Osteoblast (primary cell): ENCODE measurements around the gene TAB2. TPM values are rescaled to one million over a fixed set of nuclear protein-coding genes. Genes with fewer than 3 reads are reported as not detected.

Experiments
- DNase-seq: peaks from one replicate; pipeline ENCODE4 v3.0.0; 2011; ENCODE audit warnings: low spot score, mixed read lengths; ENCODE audit not compliant: insufficient read length; ENCODE audit errors: missing footprints
- H2AFZ ChIP-seq: 2 replicates; pipeline ENCODE4 v1.6.0; 2011; ENCODE audit warnings: mild to moderate bottlenecking, low read length
- H3K27ac ChIP-seq: 2 replicates; pipeline ENCODE4 v1.5.1; 2011; ENCODE audit warnings: mild to moderate bottlenecking, low read depth, low read length, moderate library complexity
- H3K27me3 ChIP-seq: 2 replicates; pipeline ENCODE4 v1.6.0; 2012; ENCODE audit warnings: mild to moderate bottlenecking, control low read depth, inconsistent platforms, low read length, moderate library complexity; ENCODE audit not compliant: insufficient read depth
- H3K36me3 ChIP-seq: 2 replicates; pipeline ENCODE4 v1.5.1; 2011; ENCODE audit warnings: mild to moderate bottlenecking, low read length, control low read depth, moderate library complexity; ENCODE audit not compliant: insufficient read depth
- H3K4me1 ChIP-seq: 2 replicates; pipeline ENCODE4 v1.5.1; 2011; ENCODE audit warnings: mild to moderate bottlenecking, low read length, control low read depth, moderate library complexity; ENCODE audit not compliant: insufficient read depth
- H3K4me2 ChIP-seq: 2 replicates; pipeline ENCODE4 v1.6.0; 2011; ENCODE audit warnings: mild to moderate bottlenecking, low read length; ENCODE audit not compliant: insufficient read depth
- H3K4me3 ChIP-seq: fragments of 200-600 bp; sonication (generic); 3 replicates; pipeline ENCODE4 v1.5.1; 2012; ENCODE audit warnings: mild to moderate bottlenecking, low read length, inconsistent platforms; ENCODE audit not compliant: insufficient read depth
- H3K79me2 ChIP-seq: 2 replicates; pipeline ENCODE4 v1.6.0; 2012; ENCODE audit warnings: mild to moderate bottlenecking, low read length, control low read depth, inconsistent platforms; ENCODE audit not compliant: insufficient read depth
- H3K9me3 ChIP-seq: 2 replicates; pipeline ENCODE4 v1.5.1; 2011; ENCODE audit warnings: low read depth, low read length, control low read depth
- H4K20me1 ChIP-seq: 2 replicates; pipeline ENCODE4 v1.6.0; 2012; ENCODE audit warnings: mild to moderate bottlenecking, low read length, control low read depth; ENCODE audit not compliant: insufficient read depth
- CTCF ChIP-seq: IDR thresholded peaks from 2 replicates; pipeline ENCODE4 v1.5.1; 2011; ENCODE audit warnings: mild to moderate bottlenecking, low read depth, low read length, moderate library complexity; ENCODE audit errors: extremely low read depth
- total RNA-seq: library from RNA; depleted of rRNA; stranded (reverse); fragments of >200 nt; gene quantifications from 2 replicates; pipeline ENCODE4 v1.2.3, GENCODE V29; 2012

Gene TAB2
- total RNA-seq, 1 donor, result 28.2 TPM

GRCh38 chr6:149306967-149307366 is 10.5 kb upstream of the TAB2 start:
- no peaks in the 10 kb centered on the region for H4K20me1 ChIP-seq
- no peak overlapping the region for H3K4me3 ChIP-seq
- no peak for DNase-seq
- no peak for TF ChIP-seq CTCF
- no peaks in the 10 kb centered on the region for H3K9me3 ChIP-seq
- no peaks in the 10 kb centered on the region for H3K79me2 ChIP-seq
- no peak overlapping the region for H3K27ac ChIP-seq
- H3K27me3 ChIP-seq, result peaks cover 9% of the 10 kb centered on the region
- peak overlapping the region; percentile 21 for H2AFZ ChIP-seq
- peak overlapping the region; percentile 6 for H3K4me2 ChIP-seq
- H3K36me3 ChIP-seq, result no peaks in the 10 kb centered on the region
- H3K4me1 ChIP-seq, result peaks cover 10% of the 10 kb centered on the region

GRCh38 chr6:149311293-149311692 is 6.2 kb upstream of the TAB2 start:
- H3K4me2 ChIP-seq, result no peak overlapping the region
- H2AFZ ChIP-seq, result no peak overlapping the region
- H3K9me3 ChIP-seq, result no peaks in the 10 kb centered on the region
- no peak overlapping the region for H3K27ac ChIP-seq
- peaks cover 4% of the 10 kb centered on the region for H3K27me3 ChIP-seq
- no peak overlapping the region for H3K4me3 ChIP-seq
- TF ChIP-seq CTCF, result no peak
- H4K20me1 ChIP-seq, result no peaks in the 10 kb centered on the region
- peaks cover 10% of the 10 kb centered on the region for H3K4me1 ChIP-seq
- no peak for DNase-seq
- H3K36me3 ChIP-seq, result no peaks in the 10 kb centered on the region
- no peaks in the 10 kb centered on the region for H3K79me2 ChIP-seq

- Histone ChIP-seq H2AFZ (no peak overlapping the region), H3K27ac (no peak overlapping the region), H3K4me1 (peaks cover 9% of the 10 kb centered on the region), H3K9me3 (no peaks in the 10 kb centered on the region), H3K27me3 (peaks cover 4% of the 10 kb centered on the region), H4K20me1 (no peaks in the 10 kb centered on the region), H3K36me3 (no peaks in the 10 kb centered on the region), H3K4me2 (no peak overlapping the region), H3K4me3 (no peak overlapping the region), H3K79me2 (peaks cover 3% of the 10 kb centered on the region)
- TF ChIP-seq CTCF, result no peak
- no peak for DNase-seq
Observed at GRCh38 chr6:149311766-149312165, 5.7 kb upstream of the TAB2 start.

GRCh38 chr6:149313070-149313469 is 4.4 kb upstream of the TAB2 start:
- Histone ChIP-seq H3K27me3 (peaks cover 4% of the 10 kb centered on the region), H3K4me2 (no peak overlapping the region), H3K4me3 (no peak overlapping the region), H3K4me1 (no peaks in the 10 kb centered on the region), H3K79me2 (peaks cover 11% of the 10 kb centered on the region), H3K36me3 (no peaks in the 10 kb centered on the region), H4K20me1 (no peaks in the 10 kb centered on the region), H3K9me3 (no peaks in the 10 kb centered on the region), H2AFZ (no peak overlapping the region), H3K27ac (no peak overlapping the region)
- no peak for TF ChIP-seq CTCF
- DNase-seq, result no peak
